ENCODE measurements around the gene ELMO1. TPM values are rescaled to one million over a fixed set of nuclear protein-coding genes. Genes with fewer than 3 reads are reported as not detected.

The ELMO1 gene
- total and polyA plus RNA-seq, 2 of the 13 experiments (the other 11 are each of a cell fraction or from before 2014, with no cell fraction given), result 0.11 to 0.17 TPM

DNA sequence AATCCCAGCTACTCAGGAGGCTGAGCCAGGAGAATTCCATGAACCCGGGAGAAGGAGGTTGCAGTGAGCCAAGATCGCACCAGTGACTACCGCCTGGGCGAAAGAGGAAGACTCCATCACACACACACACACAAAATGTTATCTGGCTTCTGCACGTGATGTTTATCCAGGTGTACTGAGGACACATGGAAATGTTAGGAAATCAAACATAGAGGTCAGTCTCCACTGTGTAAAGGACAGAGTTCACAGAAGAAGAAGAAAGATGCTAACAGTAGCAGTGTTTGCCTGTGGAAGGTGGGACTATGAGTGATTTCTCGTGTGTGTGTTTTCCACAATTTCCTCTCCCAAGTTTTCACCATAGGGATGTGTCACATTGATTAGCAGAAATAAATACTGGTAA, 256.9 kb downstream of the ELMO1 start (continued):
- TF ChIP-seq, protein P1, sequence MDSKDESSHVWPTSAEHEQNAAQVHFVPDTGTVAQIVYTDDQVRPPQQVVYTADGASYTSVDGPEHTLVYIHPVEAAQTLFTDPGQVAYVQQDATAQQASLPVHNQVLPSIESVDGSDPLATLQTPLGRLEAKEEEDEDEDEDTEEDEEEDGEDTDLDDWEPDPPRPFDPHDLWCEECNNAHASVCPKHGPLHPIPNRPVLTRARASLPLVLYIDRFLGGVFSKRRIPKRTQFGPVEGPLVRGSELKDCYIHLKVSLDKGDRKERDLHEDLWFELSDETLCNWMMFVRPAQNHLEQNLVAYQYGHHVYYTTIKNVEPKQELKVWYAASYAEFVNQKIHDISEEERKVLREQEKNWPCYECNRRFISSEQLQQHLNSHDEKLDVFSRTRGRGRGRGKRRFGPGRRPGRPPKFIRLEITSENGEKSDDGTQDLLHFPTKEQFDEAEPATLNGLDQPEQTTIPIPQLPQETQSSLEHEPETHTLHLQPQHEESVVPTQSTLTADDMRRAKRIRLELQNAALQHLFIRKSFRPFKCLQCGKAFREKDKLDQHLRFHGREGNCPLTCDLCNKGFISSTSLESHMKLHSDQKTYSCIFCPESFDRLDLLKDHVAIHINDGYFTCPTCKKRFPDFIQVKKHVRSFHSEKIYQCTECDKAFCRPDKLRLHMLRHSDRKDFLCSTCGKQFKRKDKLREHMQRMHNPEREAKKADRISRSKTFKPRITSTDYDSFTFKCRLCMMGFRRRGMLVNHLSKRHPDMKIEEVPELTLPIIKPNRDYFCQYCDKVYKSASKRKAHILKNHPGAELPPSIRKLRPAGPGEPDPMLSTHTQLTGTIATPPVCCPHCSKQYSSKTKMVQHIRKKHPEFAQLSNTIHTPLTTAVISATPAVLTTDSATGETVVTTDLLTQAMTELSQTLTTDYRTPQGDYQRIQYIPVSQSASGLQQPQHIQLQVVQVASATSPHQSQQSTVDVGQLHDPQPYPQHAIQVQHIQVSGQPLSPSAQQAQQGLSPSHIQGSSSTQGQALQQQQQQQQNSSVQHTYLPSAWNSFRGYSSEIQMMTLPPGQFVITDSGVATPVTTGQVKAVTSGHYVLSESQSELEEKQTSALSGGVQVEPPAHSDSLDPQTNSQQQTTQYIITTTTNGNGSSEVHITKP (CRISPR knock-in tag; IDR thresholded peaks at IDR 0.05; ENCODE audit: low read depth), result no peak
- TF ChIP-seq ATAD3A (CRISPR knock-in tag; IDR thresholded peaks at IDR 0.05) (no peak), ATF7 (IDR thresholded peaks at IDR 0.05) (no peak), ATF7 (CRISPR knock-in tag; IDR thresholded peaks at IDR 0.05) (no peak; the same call in 1 of the 2 replicates), ZNF430 (CRISPR knock-in tag; IDR thresholded peaks at IDR 0.05) (no peak), ZNF337 (CRISPR knock-in tag; IDR thresholded peaks at IDR 0.05; ENCODE audit: borderline replicate concordance, low read depth) (no peak), ZNF615 (CRISPR knock-in tag; IDR thresholded peaks at IDR 0.05; ENCODE audit: borderline replicate concordance) (no peak), FOXP1 (IDR thresholded peaks at IDR 0.05) (peak; percentile 83), FOXP1 (CRISPR knock-in tag; IDR thresholded peaks at IDR 0.05) (peak; percentile 94), RCOR2 (CRISPR knock-in tag; IDR thresholded peaks at IDR 0.05) (peak; percentile 82; the same call in 1 of the 2 replicates), CEBPG (CRISPR knock-in tag; IDR thresholded peaks at IDR 0.05) (peak; percentile 86), ZNF274 (CRISPR knock-in tag; IDR thresholded peaks at IDR 0.05) (no peak), CBX1 (IDR thresholded peaks at IDR 0.05; ENCODE audit: low read depth) (no peak), ZNF777 (CRISPR knock-in tag; IDR thresholded peaks at IDR 0.05) (no peak), AKAP8 (CRISPR knock-in tag; IDR thresholded peaks at IDR 0.05) (no peak), ZNF251 (CRISPR knock-in tag; IDR thresholded peaks at IDR 0.05) (no peak), MYNN (CRISPR knock-in tag; IDR thresholded peaks at IDR 0.05; ENCODE audit: low read depth) (no peak), ISL2 (CRISPR knock-in tag; IDR thresholded peaks at IDR 0.05) (peak; percentile 94), FOXA1 (IDR thresholded peaks at IDR 0.05) (peak; percentile 78), FOXA1 (CRISPR knock-in tag; IDR thresholded peaks at IDR 0.05) (peak; percentile 97)
- TF ChIP-seq, protein P2, sequence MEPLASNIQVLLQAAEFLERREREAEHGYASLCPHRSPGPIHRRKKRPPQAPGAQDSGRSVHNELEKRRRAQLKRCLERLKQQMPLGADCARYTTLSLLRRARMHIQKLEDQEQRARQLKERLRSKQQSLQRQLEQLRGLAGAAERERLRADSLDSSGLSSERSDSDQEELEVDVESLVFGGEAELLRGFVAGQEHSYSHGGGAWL (CRISPR knock-in tag; IDR thresholded peaks at IDR 0.05), result no peak
- TF ChIP-seq, protein P3, sequence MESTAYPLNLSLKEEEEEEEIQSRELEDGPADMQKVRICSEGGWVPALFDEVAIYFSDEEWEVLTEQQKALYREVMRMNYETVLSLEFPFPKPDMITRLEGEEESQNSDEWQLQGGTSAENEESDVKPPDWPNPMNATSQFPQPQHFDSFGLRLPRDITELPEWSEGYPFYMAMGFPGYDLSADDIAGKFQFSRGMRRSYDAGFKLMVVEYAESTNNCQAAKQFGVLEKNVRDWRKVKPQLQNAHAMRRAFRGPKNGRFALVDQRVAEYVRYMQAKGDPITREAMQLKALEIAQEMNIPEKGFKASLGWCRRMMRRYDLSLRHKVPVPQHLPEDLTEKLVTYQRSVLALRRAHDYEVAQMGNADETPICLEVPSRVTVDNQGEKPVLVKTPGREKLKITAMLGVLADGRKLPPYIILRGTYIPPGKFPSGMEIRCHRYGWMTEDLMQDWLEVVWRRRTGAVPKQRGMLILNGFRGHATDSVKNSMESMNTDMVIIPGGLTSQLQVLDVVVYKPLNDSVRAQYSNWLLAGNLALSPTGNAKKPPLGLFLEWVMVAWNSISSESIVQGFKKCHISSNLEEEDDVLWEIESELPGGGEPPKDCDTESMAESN (CRISPR knock-in tag; conservative IDR thresholded peaks at IDR 0.05), result peak; percentile 68; the same call in 1 of the 2 replicates
- TF ChIP-seq, protein P4, sequence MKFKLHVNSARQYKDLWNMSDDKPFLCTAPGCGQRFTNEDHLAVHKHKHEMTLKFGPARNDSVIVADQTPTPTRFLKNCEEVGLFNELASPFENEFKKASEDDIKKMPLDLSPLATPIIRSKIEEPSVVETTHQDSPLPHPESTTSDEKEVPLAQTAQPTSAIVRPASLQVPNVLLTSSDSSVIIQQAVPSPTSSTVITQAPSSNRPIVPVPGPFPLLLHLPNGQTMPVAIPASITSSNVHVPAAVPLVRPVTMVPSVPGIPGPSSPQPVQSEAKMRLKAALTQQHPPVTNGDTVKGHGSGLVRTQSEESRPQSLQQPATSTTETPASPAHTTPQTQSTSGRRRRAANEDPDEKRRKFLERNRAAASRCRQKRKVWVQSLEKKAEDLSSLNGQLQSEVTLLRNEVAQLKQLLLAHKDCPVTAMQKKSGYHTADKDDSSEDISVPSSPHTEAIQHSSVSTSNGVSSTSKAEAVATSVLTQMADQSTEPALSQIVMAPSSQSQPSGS (CRISPR knock-in tag; IDR thresholded peaks at IDR 0.05), result peak; percentile 61; the same call in 1 of the 2 replicates
- TF ChIP-seq, protein P5, sequence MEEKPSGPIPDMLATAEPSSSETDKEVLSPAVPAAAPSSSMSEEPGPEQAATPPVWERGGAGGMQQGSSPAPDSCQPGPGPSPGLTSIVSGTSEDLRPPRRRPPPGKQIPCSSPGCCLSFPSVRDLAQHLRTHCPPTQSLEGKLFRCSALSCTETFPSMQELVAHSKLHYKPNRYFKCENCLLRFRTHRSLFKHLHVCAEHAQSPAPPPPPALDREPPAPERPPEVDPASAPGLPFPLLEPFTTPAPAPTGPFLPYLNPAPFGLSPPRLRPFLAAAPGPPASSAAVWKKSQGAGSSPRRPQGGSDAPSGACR (CRISPR knock-in tag; IDR thresholded peaks at IDR 0.05), result peak; percentile 30; the same call in 1 of the 2 replicates
- TF ChIP-seq, protein P6, sequence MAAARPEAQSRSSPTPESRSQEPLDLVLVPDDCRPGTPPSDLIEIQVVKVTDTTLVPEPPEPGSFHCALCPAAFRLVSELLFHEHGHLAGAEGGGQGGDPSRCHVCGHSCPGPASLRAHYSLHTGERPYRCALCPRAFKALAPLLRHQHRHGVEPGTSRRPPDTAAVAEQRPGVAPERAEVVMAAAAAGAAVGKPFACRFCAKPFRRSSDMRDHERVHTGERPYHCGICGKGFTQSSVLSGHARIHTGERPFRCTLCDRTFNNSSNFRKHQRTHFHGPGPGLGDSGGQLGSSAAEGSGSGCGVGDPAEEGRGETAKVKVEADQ (CRISPR knock-in tag; IDR thresholded peaks at IDR 0.05; ENCODE audit: borderline replicate concordance), result no peak

All from HepG2 (cell line).